ENCODE measurements around the gene MTERF4.
"Not testable (repeated sequence)": the region's sequence is repeated elsewhere in the genome, so short reads cannot be mapped to it uniquely, and the experiment has no call there.

MTERF4 gene

DNA sequence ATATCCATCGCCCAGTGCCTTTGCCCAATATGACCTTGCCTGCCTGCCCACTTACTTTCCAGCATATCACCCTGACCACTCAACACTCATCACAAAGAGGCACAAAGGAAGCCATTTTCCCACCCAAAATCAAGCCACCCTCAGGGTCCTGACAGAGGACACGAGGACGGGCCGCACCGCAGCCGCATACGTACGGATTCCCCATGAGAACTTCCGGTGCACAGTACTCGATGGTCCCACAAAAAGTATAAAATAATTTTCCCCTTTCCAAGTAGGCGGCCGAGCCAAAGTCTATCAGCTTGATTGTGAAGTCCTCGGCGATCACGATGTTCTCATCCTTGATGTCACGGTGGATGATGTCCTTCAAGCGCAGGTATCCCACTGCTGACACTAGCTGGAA, 10.0 kb upstream of the MTERF4 start:
- no peak for DNase-seq (ENCODE audit: low read depth in 4 of 4, low spot score in 1 of 4)

GRCh38 chr2:241111440-241111805, 9.3 kb upstream of the MTERF4 start:
- DNase-seq (ENCODE audit: low read depth in 4 of 4, low spot score in 1 of 4): no peak

DNA sequence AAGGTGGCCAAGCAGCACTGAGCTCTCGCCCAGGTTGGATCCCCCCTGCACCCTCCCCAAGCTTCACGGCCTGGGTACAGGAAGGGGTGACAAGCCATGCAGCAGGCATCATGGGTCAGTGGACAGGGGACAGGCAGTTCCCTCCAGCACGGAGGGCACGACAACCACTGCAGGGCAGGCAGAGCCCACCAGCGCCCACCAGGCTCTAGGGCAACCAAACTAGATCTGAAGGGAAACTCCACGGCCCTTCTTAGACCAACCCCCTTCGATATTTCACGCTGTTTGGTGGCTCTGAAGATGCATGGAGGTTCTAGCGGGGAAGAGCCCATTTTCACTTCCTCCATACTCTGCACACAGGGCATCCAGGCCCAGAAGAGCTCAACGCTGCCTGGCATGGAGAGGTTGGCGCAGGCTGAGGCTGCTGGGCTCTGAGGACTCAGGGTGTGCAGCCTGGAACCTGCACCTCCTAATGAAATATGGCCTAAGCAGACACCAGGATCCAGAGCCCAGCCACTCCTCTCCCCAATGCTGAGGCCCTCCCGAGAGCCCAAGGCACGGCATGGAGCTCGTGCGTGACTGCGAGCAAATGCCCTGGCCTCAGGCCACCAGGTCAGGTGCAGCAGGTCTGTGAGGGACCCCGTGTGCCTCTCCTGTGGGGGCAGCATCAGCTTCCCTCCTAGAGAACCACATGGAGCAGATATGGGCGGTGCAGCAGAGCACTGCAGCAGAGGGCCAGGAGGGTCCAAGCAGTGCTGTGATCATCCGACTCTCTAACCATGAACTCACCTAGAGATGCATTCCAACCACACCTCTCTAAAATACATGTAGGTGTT, 8.7 kb upstream of the MTERF4 start:
- no peak for DNase-seq (ENCODE audit: low read depth in 4 of 4, low spot score in 1 of 4)

DNA sequence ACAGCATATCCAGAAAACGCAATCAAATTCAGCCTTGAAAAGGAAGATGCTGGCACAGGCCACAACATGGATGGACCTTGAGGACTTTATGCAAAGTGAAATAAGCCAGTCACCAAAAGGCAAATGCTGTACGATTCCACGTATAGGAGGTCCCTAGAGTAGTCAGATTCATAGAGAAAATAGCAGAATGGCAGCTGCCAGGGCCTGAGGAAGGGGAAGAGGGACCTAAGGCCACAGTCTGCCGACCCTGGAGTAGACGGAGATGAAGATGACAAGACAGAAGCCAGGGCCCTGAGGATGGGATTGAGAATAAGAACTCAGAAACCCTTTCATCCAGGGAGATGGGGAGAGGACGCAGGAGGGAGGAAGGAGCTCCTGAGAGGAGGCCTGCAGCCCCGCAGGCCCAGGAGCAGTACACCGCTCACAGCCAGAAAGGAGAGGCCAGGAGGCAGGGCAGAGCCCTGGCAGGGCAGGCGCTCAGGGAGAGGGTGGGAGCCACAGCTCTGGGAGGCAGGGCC, 8.1 kb upstream of the MTERF4 start:
- DNase-seq (ENCODE audit: low read depth in 4 of 4, low spot score in 1 of 4): no peak

DNA sequence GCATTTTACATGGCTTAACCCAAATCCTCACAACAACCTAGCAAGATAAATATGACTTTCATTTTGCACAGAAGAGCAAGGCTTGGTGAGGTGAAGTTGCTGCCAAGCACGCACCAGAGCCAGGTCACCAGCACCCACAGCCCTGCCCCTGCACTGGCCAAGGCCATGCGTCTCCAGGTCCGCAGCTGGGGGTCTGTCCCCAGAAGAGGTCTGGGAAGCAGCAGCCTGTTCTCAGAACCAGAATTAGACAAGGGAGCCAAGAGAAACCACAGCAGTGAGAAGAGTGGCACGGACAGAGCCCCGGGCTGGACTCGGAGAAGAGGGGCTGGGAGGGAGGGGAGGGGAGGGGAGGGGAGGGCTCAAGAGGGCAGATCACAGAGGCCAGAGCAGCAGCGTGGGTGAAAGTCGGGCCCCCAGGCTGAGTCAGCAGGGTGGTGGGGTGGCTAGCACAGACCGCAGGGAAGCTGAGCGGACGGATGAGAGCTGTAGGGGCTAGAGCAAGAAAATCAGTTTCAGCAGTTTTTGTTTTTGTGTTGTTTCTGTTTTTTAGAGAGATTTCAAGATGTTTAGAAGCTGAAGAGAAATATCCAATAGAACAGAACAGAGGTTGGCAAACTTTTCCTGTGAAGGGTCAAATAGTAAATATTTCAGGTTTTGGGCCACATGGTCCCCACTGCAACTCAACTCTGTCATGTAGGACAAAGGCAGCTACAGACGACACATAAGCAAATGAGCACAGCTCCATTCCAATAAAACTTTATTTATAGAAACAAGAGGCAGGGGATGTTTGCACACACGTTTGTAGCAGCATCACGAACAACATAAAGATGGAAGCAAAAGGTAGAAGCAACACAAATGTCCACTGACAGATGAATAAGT, 7.4 kb upstream of the MTERF4 start:
- no peak for DNase-seq (ENCODE audit: low read depth in 4 of 4, low spot score in 1 of 4)

DNA sequence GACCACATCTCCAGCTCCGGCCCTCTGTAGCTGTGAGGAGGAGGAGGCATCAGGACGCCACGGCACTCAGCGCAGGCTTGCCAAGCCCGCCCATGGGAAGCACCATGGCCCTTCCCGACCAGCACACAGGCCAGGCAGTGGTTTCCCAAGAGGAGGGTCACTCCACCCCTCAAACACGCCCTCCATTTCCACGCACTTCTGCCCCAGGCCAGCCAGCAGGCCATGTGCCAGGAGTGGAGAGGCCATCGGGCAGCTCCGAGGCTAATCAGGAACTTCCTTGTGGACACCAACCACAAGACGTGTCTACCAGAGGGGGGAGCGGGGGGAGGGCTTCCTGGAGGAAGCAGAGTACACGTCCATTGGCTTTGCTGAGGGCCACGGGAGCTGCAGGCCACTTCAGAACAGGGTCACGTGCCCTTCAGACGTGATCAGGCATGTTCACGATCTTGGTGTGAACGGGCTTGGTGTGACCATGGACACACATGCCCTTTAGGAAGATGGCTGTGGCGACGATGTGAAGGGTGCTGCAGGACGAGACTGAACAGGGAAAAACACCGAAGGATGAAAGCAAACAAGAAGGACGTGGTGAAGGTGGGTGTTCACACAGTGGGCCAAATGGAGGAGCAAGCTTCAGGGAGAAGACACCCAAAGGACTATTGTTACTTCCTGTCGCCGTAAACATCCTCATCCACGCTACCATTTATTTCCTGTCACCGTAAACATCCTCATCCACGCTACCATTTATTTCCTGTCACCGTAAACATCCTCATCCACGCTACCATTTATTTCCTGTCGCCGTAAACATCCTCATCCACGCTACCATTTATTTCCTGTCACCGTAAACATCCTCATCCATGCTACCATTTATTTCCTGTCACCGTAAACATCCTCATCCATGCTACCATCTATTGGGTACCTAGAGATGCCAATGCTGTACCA, 6.5 kb upstream of the MTERF4 start:
- DNase-seq (ENCODE audit: low read depth in 4 of 4, low spot score in 1 of 4): no peak

DNA sequence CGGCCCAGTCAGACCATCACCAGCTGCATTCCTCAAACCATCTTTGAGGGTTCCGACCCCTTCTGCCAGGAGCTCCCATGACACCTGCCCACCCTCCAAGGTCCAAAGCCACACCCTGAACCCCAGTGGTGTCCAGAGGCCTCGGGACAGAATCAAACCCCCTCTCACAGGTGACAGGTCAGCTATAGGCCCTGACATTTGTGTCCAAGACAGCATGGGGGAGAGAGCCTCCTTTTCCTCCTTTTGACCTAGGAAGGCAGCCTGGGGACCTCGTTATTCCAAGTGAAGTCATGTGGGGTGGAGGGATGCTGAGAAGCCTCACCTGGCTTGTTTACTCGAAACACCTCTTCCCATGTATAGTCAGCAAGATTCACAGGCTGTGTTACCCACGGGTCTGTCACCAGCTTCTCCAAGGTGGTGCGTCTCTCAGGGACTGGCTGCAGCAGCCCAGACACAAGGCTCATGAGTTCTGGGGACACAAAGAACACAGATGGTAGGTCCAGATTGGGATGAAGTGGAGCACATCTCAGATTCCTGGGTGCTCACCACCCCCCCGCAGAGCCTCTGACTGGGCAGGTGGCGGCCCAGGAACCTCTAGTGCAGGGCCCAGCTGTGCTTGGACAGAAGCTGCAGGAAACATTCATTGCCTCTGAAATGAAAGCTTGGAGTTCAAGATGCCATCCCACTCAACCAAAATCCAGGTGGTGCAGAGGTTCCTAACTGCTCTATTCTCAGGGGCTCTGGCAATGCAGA, 5.1 kb upstream of the MTERF4 start:
- DNase-seq (ENCODE audit: low read depth in 4 of 4, low spot score in 1 of 4): no peak

DNA sequence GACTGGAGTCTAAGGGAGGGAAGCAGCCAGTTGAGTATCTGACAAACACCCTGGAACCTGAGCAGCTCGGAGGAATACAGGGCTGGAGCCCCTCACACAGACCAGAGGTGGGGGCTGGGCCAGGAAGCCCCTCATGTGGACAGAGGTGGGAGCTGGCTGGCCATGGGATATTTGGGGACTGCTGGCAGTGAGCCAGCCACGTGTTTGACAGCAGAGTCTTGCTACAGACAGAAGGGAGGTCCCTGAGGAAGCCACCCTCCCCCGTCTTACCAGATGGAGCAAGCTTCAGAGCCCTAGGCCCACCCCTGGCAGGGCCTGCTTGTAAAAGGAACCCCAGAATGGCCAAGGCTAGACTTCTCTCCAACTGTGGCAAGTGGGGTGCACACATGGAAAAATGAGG, 3.6 kb upstream of the MTERF4 start:
- DNase-seq (ENCODE audit: low read depth in 4 of 4, low spot score in 1 of 4): no peak

DNA sequence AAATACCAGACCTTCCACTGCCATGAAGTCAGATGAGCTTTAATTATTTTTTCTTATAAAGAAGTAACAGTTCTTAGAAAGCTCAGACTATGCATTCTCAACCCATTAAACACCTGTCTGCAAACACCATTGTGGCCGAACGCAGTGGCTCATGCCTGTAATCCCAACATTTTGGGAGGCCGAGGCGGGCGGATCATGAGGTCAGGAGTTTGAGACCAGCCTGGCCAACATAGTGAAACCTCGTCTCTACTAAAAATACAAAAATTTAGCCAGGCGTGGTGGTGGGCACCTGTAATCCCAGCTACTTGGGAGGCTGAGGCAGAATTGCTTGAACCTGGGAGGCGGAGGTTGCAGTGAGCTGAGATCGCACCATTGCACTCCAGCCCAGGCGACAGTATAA, 2.5 kb upstream of the MTERF4 start:
- not testable (repeated sequence) for DNase-seq (ENCODE audit: low read depth in 4 of 4, low spot score in 1 of 4)

DNA sequence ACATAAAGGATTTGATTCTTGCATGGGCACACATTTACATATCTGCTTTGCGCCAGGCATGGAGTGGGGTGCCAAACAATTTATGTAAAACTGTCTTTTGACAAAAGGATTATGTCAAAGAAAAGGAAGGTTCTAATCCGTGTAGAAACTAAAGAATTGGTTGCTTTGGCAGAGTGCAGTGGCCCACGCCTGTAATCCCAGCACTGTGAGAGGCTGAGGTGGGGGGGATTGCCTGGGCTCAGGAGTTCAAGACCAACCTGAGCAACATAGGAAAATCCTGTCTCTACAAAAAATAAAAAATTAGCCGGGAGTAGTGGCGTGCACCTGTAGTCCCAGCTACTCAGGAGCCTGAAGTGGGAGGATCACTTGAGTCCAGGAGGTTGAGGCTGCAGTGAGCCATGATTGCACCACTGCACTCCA, 1.1 kb upstream of the MTERF4 start:
- DNase-seq (ENCODE audit: low read depth in 4 of 4, low spot score in 1 of 4): no peak

- DNase-seq (ENCODE audit: low read depth in 4 of 4, low spot score in 1 of 4): no peak
These were observed 2.8 kb downstream of the MTERF4 start for GRCh38 chr2:241099246-241099645.

DNA sequence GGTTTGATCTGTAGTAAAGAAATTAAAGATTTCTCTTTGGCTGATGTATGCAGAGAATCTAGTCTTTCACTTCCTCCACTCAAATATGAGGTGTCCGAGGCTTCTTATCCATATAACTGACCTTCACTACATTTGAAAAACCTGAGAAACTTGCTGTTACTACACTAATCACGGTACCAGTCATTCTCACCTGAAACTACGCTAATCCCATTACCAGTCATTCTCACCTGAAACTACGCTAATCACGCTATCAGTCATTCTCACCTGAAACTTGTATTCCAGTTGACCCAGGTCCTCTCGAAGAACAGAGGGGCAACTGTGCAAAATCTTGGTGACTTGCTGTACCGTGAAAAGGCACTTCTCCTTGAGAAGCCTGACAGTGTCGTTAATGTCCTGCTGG, 5.1 kb downstream of the MTERF4 start:
- DNase-seq (ENCODE audit: low read depth in 4 of 4, low spot score in 1 of 4): no peak

GRCh38 chr2:241095594-241096290, 6.3 kb downstream of the MTERF4 start:
- no peak for DNase-seq (ENCODE audit: low read depth in 4 of 4, low spot score in 1 of 4)

- DNase-seq (ENCODE audit: low read depth in 4 of 4, low spot score in 1 of 4): no peak
These were observed 7.1 kb downstream of the MTERF4 start for GRCh38 chr2:241094924-241095420.

GRCh38 chr2:241094172-241094571, 7.9 kb downstream of the MTERF4 start:
- DNase-seq (ENCODE audit: low read depth in 4 of 4, low spot score in 1 of 4): no peak

GRCh38 chr2:241093133-241093781, 8.8 kb downstream of the MTERF4 start:
- not testable (repeated sequence) for DNase-seq (ENCODE audit: low read depth in 4 of 4, low spot score in 1 of 4)

DNA sequence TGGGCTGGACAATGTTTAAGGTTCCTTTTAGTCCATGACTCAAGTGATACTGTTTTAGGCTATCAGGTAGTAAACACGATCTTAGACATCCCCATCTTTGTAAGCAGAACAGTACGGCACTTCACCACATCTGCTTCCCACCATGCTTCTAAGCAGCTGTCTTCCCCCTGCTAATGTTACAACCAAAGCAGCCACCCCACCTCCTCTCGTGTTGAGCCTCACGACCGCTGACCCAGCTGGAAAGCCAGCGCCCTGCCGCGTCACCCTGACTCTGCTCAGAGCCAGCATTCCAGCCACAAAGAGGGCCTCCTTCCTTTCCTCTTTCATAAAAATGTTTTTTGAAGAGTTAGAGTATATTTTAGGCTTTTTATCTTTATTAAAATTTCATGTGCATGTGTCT, 9.4 kb downstream of the MTERF4 start:
- DNase-seq (ENCODE audit: low read depth in 4 of 4, low spot score in 1 of 4): no peak

DNA sequence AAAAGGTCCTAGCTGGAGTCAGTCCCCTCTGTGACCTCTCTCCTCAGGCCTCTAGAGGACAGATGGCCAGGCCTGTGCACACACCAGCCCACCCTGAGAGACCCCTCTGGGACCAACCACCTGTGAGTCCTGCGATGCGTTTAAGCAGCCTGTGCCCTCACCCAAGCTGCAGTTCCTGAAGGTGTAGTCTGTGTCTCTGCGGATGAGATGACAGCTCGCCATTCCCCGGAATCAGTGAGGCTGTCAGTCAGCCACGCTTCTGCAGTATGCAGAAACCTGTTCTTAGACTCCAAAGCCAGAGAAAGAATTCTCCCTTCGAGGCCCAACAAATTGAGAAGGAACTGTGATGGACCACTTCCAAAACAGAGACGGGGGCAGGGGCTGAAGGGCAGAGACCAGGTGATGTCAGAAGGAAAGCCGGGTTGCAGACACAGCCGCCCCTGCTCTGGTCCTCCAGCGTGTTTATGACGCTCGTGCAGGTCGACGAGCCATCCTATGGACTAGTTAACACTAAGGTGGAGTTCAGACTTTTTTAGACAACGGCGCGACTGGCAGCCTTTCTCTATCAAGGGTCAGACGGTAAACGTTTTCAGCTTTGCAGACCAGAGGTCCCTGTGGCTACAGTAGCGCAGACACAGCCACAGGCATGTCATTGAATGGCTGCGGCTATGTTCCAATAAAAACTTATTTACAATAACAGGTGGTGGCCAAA, 10.2 kb downstream of the MTERF4 start:
- DNase-seq (ENCODE audit: low read depth in 4 of 4, low spot score in 1 of 4): no peak
